Hepatocyte (in vitro differentiated cells): ENCODE results near the gene PFDN6. TPM values are rescaled to one million over a fixed set of nuclear protein-coding genes. Genes with fewer than 3 reads are reported as not detected.

Experiments
- DNase-seq: peaks from one replicate; pipeline ENCODE4 v3.0.0-alpha.2; 2016; ENCODE audit warnings: low spot score
- H2AFZ ChIP-seq: fragments of 200-600 bp; sonication (generic); 2 replicates; pipeline ENCODE4 v1.6.0; 2016; ENCODE audit warnings: antibody characterized with exemption, mild to moderate bottlenecking
- H3K27ac ChIP-seq: fragments of 200-600 bp; sonication (generic); 2 replicates; pipeline ENCODE4 v1.5.1; 2016; ENCODE audit warnings: mild to moderate bottlenecking
- H3K27me3 ChIP-seq: fragments of 200-600 bp; sonication (generic); 2 replicates; pipeline ENCODE4 v1.6.1; 2016
- H3K36me3 ChIP-seq: fragments of 200-600 bp; sonication (generic); replicated peaks from 2 replicates; pipeline ENCODE4 v1.5.1; 2016; ENCODE audit warnings: low read depth; ENCODE audit not compliant: insufficient read depth
- H3K4me1 ChIP-seq: fragments of 200-600 bp; sonication (generic); 2 replicates; pipeline ENCODE4 v1.5.1; 2016; ENCODE audit warnings: mild to moderate bottlenecking, moderate library complexity; ENCODE audit not compliant: insufficient read depth
- H3K4me2 ChIP-seq: fragments of 200-600 bp; sonication (generic); 2 replicates; pipeline ENCODE4 v1.6.0; 2016
- H3K4me3 ChIP-seq: fragments of 200-600 bp; sonication (generic); 2 replicates; pipeline ENCODE4 v1.5.1; 2016; ENCODE audit warnings: mild to moderate bottlenecking
- H3K79me2 ChIP-seq: fragments of 200-600 bp; sonication (generic); 2 replicates; pipeline ENCODE4 v1.6.0; 2017; ENCODE audit warnings: mild to moderate bottlenecking
- H3K9me2 ChIP-seq: fragments of 200-600 bp; sonication (generic); replicated peaks from 2 replicates; pipeline ENCODE4 v1.6.0; 2017; ENCODE audit warnings: mild to moderate bottlenecking; ENCODE audit not compliant: insufficient read depth
- H3K9me3 ChIP-seq: fragments of 200-600 bp; sonication (generic); 2 replicates; pipeline ENCODE4 v1.5.1; 2016; ENCODE audit warnings: low read depth, mild to moderate bottlenecking
- H4K20me1 ChIP-seq: fragments of 200-600 bp; sonication (generic); 2 replicates; pipeline ENCODE4 v1.6.0; 2016; ENCODE audit warnings: mild to moderate bottlenecking; ENCODE audit not compliant: insufficient read depth, poor library complexity, severe bottlenecking
- EZH2 ChIP-seq: fragments of 200-600 bp; sonication (generic); IDR thresholded peaks from 2 replicates; pipeline ENCODE4 v1.6.1; 2016; ENCODE audit warnings: antibody characterized with exemption, mild to moderate bottlenecking, borderline replicate concordance
- EZH2phosphoT487 ChIP-seq: fragments of 200-600 bp; sonication (generic); IDR thresholded peaks from one replicate; pipeline ENCODE4 v1.6.1; 2018; ENCODE audit warnings: antibody characterized with exemption, mild to moderate bottlenecking, low read depth, moderate library complexity; ENCODE audit not compliant: unreplicated experiment, severe bottlenecking
- WGBS: methylation state at CpG from one replicate; pipeline ENCODE4 v1.1.6; 2016; ENCODE audit warnings: low lambda C conversion rate; ENCODE audit errors: missing lambda C conversion rate; 5-methylcytosine and 5-hydroxymethylcytosine counted together
- polyA plus RNA-seq: library from polyadenylated mRNA; unstranded; fragments of >200 nt; fragmentation: Nextera tagmentation; extraction: Ambion mirVana; gene quantifications from 2 replicates; pipeline ENCODE4 v1.2.1, GENCODE V29; 2016
- total RNA-seq: library from RNA; depleted of rRNA; stranded (reverse); fragments of >200 nt; gene quantifications from 2 replicates; pipeline ENCODE4 v1.2.3, GENCODE V29; 2014
- TF ChIP-seq, protein P1 (sequence below): fragments of 200-600 bp; sonication (generic); IDR thresholded peaks from 2 replicates; pipeline ENCODE4 v1.5.1; 2016; ENCODE audit warnings: antibody characterized with exemption, mild to moderate bottlenecking; ENCODE audit not compliant: poor library complexity

PFDN6 gene
- total and polyA plus RNA-seq, 2 experiments from 2014 or later: 19.5 to 52.7 TPM

DNA sequence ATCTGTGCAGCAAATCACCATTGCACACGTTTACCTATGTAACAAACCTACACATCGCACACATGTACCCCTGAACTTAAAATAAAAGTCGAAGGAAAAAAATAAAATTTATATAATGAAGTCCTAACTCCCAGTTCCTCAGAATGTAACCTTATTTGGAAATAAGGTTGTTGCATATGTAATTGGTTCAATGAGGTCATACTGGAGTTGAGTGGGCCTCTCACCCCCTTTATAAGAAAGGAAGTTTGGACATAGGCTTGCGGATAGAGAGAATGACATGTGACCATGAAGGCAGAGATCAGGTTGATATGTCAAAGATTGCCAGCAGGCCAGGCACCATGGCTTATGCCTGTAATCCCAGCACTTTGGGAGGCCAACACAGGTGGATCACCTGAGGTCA, 44.3 kb downstream of the PFDN6 start:
- no peak for DNase-seq
- Histone ChIP-seq H3K9me2 (no peaks in the 10 kb centered on the region), H3K9me3 (no peaks in the 10 kb centered on the region), H3K27ac (no peak overlapping the region), H4K20me1 (no peaks in the 10 kb centered on the region), H3K4me3 (no peak overlapping the region), H3K4me2 (no peak overlapping the region), H3K36me3 (no peaks in the 10 kb centered on the region), H2AFZ (no peak overlapping the region), H3K27me3 (no peaks in the 10 kb centered on the region), H3K79me2 (no peaks in the 10 kb centered on the region), H3K4me1 (no peaks in the 10 kb centered on the region)
- 93% methylated on average over 4 of the region's 4 CpGs for WGBS
- TF ChIP-seq EZH2: no peak
- TF ChIP-seq, protein P1, sequence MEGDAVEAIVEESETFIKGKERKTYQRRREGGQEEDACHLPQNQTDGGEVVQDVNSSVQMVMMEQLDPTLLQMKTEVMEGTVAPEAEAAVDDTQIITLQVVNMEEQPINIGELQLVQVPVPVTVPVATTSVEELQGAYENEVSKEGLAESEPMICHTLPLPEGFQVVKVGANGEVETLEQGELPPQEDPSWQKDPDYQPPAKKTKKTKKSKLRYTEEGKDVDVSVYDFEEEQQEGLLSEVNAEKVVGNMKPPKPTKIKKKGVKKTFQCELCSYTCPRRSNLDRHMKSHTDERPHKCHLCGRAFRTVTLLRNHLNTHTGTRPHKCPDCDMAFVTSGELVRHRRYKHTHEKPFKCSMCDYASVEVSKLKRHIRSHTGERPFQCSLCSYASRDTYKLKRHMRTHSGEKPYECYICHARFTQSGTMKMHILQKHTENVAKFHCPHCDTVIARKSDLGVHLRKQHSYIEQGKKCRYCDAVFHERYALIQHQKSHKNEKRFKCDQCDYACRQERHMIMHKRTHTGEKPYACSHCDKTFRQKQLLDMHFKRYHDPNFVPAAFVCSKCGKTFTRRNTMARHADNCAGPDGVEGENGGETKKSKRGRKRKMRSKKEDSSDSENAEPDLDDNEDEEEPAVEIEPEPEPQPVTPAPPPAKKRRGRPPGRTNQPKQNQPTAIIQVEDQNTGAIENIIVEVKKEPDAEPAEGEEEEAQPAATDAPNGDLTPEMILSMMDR: no peak
- TF ChIP-seq EZH2phosphoT487: no peak

DNA sequence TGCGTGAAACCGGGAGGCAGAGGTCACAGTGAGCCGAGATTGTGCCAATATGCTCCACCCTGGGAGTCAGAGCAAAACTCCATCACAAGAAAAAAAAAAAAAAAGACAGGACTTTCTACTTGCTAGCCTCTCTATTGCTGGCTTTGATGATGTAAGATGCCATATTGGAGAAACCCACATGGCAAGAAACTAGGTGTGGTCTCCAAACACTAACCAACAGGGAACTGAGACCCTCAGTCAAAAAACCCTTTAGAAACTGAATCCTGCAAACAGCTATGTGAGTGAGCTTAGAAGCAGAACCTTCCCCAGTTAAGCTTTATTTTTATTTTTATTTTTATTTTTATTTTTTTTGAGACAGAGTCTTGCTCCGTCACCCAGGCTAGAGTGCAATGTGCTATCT, 46.5 kb downstream of the PFDN6 start:
- no peak overlapping the region for H3K4me3 ChIP-seq
- no peaks in the 10 kb centered on the region for H3K9me3 ChIP-seq
- H2AFZ ChIP-seq: no peak overlapping the region
- TF ChIP-seq EZH2: no peak
- TF ChIP-seq, protein P1: no peak
- TF ChIP-seq EZH2phosphoT487: no peak
- WGBS: 83% methylated on average over 4 of the region's 4 CpGs
- no peaks in the 10 kb centered on the region for H3K36me3 ChIP-seq
- no peaks in the 10 kb centered on the region for H3K27me3 ChIP-seq
- no peak overlapping the region for H3K4me2 ChIP-seq
- no peaks in the 10 kb centered on the region for H4K20me1 ChIP-seq
- no peak for DNase-seq
- H3K79me2 ChIP-seq: no peaks in the 10 kb centered on the region
- H3K27ac ChIP-seq: no peak overlapping the region
- H3K4me1 ChIP-seq: no peaks in the 10 kb centered on the region
- H3K9me2 ChIP-seq: no peaks in the 10 kb centered on the region

DNA sequence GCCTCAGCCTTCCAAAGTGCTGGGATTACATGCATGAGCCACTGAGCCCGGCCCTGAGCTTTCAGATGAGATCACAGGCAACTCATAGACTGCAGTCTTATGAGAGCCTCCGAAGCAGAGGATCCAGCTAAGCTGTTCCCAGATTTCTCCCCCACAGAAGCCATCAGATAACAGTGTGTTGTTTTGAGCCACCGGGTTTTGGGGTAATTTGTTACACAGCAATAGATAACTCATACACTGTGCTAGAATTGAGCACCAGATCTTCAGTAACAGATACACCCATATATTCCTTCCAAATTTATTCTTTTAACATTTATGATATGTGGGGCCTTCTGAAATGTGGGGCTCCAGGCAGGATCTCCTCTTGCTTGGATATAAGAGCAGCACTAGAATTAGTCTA, 47.1 kb downstream of the PFDN6 start:
- Histone ChIP-seq H3K4me3 (no peak overlapping the region), H3K9me2 (no peaks in the 10 kb centered on the region), H2AFZ (no peak overlapping the region), H3K27ac (no peak overlapping the region), H3K27me3 (no peaks in the 10 kb centered on the region), H3K4me2 (no peak overlapping the region), H3K4me1 (no peaks in the 10 kb centered on the region), H3K79me2 (no peaks in the 10 kb centered on the region), H3K36me3 (no peaks in the 10 kb centered on the region), H4K20me1 (no peaks in the 10 kb centered on the region), H3K9me3 (no peaks in the 10 kb centered on the region)
- 89% methylated on average over 3 of the region's 3 CpGs for WGBS
- TF ChIP-seq EZH2phosphoT487: no peak
- TF ChIP-seq, protein P1: no peak
- TF ChIP-seq EZH2: no peak
- DNase-seq: no peak

DNA sequence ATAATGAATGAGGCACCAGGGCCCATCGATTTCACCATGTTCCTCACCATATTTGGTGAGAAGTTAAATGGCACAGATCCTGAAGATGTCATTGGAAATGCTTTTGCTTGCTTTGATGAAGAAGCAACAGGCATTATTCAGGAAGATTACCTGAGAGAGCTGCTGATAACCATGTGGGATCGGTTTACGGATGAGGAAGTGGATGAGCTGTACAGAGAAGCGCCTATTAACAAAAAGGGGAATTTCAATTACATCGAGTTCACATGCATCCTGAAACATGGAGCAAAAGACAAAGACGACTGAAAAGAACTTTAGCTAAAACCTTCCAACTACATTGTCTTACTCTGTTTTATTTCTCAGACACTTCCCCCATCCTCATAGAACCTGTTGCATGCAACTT, 49.8 kb downstream of the PFDN6 start:
- Histone ChIP-seq H3K9me2 (no peaks in the 10 kb centered on the region), H3K27me3 (no peaks in the 10 kb centered on the region), H3K9me3 (no peaks in the 10 kb centered on the region), H4K20me1 (no peaks in the 10 kb centered on the region), H3K4me1 (no peaks in the 10 kb centered on the region), H3K36me3 (no peaks in the 10 kb centered on the region), H2AFZ (no peak overlapping the region), H3K4me2 (no peak overlapping the region), H3K27ac (no peak overlapping the region), H3K4me3 (no peak overlapping the region), H3K79me2 (no peaks in the 10 kb centered on the region)
- no peak for TF ChIP-seq EZH2phosphoT487
- TF ChIP-seq, protein P1: no peak
- TF ChIP-seq EZH2: no peak
- WGBS: 89% methylated on average over 6 of the region's 6 CpGs
- no peak for DNase-seq
